GM10847 (cell line): ENCODE data around the gene LNPEP.

Experiments used
- POLR2A ChIP-seq: IDR thresholded peaks from 2 replicates; pipeline ENCODE4 v1.6.1; 2011; ENCODE audit not compliant: insufficient read length; ENCODE audit errors: extremely low read depth

Gene LNPEP

DNA sequence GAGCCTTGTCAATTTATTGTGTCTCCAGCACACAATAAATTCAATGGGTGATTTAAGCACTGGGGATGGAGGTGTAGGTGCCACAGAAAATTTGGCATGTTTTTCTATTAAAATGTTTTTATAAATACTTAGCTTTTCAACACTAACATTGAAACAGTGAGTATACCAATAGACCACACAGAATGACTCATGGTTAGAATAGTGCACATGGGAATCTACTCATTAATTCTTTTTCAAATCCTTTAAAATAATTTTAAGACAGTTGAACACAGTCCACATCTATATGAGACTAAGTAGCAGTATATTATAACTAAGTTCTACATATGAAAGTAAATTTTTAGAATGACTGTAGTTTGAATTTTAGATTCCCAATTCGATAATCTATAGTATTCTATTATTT is 67.1 kb downstream of the LNPEP start:
- TF ChIP-seq POLR2A, result no peak

DNA sequence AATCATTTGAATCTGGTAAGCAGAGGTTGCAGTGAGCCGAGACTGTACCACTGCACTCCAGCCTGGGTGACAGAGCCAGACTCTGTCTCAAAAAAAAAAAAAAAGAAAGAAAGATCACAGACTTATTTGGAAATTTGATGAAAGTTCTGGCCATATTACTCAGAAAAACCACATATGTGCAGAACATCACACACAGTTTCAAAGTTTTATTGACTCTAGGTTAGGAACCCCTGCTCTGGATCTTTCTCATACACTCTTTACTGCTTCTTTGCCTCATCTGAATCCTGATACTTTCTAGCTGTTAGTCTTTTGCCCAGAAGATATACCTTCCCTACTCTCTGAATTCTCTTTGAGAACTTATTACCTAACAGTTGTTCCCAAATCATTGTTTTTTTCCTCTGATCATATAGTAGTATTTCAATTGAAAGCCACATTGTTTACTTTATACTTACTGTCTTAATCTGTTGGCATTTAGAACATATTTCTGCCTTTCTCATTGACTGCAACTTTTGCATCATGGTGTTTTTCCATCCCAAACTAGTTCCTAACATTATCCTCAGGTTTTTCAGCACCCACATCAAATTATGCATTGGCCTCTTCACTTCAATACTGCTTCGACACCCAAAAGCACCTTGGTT is 68.7 kb downstream of the LNPEP start:
- no peak for TF ChIP-seq POLR2A

DNA sequence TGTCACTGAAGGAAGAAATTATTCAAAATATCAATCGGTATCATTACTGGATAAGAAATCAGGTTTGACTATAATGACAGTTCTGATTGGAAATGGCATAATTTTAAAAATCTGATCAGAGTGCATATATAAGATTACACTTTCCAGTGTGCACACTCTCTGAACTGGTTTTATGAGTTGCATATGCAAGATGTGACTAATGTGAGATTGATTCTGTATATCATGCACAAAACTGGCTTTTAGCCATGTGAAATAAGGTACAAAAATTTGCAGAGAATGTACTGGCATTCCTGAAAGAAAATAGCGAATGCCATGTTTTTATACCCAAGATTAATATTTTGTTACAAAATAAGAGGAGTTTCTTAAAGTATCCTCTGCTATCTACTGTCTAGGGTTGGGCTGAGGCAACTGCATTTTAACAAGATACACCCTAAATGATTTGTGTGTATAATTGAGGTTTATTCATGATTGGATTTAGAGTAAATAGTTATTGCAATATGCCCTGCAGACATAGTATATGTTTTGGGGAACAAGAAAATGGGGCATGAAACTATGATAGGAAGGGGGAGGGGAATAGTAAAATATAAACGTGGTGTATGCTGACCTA is 70.7 kb downstream of the LNPEP start:
- no peak for TF ChIP-seq POLR2A

DNA sequence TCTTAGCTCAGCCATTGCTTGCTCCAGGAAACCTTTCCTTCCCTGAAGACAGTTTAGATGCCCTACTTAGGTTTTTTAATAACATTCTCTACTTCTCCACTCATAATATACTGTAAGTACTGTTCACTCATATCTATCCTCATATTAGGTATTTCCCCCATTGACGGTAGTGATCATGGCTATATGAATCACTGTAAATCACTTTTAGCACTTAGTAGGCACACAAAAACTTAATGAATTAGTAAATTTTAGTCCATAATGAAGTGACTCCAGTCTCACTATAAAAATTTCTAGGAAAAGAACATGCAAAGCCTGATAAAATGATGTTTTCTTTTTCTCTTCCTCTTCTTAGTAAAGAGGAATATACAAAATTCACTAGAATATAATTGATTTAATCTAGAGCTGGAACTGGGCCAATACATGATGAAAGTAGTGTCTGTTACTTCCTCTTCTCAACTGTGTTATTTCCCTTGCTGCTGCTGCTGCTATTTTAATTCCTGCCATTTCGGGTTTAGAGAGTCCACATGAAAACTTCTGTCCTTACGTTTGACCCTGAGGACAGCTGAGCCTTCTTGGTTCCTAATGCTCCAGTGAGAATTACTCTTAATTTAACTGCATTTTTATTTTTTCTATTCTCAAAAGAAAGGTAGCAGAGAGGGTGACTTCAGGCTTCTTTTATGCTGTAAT is 73.5 kb downstream of the LNPEP start:
- TF ChIP-seq POLR2A, result no peak

DNA sequence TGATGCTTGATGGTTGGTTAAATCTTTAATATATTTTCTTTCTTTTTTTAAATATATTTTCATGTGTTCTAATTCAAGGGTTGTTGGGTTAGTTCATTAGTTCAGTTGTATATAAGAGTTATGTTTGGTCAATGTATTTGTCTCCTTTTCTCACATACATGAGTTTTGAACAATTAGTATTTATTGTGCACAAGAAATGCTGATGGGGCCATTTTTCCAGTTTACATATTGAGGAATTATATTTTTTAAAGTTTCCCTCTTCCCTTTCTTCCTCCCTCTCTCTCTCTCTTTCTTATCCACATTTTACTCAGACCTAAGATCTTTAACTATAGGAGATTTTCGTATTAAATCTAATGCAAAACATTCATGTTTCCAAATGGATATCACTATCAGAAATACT is 74.0 kb downstream of the LNPEP start:
- no peak for TF ChIP-seq POLR2A

DNA sequence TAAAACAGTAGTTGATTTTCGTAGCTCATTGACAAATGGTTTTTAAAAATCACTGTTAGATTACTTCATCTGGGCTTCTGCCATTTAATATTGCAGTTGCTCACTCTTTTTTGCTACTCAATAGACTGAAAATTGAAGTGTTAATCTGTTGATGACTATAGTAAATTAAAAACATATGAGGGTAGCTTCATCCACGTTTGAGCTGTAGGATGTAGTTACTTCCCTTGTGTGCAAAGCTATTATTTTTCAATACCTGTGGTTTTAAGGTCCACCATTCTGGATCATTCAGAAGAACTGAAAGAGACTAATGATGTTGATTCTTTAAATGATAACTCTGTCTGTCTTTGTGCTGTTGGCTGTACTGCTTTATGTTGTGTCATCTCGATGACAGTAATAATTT is 74.7 kb downstream of the LNPEP start:
- no peak for TF ChIP-seq POLR2A

DNA sequence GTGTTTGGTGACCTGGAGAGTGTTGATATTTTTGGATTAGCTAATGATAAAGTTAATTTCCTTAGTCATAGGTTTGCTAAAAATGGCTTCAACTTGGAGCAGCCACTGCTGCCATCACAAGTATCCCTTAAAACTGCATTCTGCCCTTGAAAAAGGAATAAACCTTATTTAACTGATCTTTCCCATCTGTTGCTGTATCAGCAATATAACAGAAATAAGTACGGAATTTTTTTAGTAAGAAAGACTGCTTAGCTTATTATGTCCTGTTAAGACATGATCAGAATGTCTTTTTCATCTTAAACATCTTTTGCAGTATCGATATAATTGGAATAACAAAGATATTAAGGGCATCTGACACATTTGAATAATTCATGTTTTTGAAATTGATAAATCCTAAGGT is 75.7 kb downstream of the LNPEP start:
- no peak for TF ChIP-seq POLR2A

DNA sequence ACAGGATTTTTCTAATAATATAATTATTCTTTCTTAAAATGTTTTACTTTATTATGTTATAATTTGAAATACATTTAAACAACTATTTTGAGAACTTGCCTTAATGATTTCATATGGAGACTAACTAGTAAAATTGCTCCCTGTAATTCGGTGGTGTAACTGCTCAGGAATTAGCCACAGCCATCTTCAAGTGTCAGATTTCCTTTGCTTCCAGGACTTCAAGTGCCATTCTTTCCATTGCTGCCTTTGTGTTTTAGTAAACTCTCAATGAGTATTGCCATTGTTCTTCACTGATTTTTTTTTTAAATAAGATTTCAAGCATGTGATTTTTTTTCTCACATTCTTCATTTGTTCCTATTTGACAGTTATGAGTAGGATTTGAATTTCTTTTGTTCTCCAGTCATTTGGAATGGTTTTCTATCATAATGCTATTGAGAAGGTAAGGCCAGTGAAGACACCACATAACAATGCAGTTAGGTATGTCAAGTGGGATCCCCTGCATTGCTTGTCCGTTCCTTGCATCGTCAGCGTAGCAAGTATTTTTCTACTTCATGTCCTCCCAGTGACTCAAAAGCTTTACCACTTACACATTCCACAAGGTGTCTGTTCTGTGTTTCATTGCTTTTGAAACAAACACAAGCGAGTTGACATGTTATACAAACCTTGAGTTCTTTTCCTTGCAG is 83.7 kb downstream of the LNPEP start:
- TF ChIP-seq POLR2A, result no peak

DNA sequence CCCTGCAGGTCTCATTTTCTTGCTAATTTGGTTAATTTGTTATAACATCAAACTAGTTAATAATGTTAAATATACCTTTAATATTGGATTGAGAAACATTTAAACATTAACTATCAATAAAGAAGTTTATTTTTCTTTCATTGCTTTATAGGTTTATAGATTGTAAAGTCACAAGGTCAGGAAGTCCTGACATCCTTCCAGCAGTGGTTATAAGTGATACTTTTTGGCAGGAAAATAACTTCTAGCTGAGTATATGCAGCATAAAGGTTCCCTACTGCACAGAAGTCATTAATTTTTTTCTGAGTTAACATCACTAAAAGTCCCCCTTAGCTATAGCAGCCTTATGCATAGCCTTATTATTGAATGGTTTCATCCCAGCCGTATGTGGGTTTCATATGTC is 85.5 kb downstream of the LNPEP start:
- TF ChIP-seq POLR2A, result no peak

DNA sequence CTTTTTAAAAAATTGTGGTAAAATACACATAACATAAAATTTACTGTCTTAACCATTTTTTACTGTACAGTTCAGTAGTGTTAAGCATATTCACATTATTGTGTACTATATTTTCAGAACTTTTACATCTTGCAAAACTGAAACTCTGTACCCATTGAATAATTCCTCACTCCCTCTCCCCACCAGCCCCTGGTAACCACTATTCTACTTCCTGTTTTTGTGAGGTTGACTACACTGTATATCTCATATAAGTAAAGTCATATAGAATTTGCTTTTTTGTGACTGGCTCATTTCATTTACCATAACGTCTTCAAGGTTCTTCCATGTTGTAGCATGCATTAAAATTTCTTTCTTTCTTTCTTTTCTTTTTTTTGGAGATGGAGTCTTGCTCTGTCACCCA is 87.0 kb downstream of the LNPEP start:
- TF ChIP-seq POLR2A, result no peak

DNA sequence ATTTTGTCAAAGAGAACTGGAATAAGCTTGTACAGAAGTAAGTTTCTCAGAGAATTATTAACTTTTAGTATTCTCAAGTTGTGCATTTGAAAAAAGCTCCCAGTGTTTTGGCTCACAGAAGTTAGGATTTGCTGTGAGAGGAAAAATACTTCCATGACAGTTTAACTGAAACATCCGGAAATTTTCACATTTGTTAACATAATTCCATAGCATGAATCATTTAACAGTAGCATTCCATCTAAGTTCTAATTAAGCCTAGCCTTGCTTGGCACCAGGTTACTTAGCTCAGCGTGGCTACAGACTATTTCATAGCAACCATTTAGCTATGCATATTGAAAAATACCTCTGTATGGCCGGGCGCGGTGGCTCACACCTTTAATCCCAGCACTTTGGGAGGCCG is 90.8 kb downstream of the LNPEP start:
- TF ChIP-seq POLR2A, result no peak

DNA sequence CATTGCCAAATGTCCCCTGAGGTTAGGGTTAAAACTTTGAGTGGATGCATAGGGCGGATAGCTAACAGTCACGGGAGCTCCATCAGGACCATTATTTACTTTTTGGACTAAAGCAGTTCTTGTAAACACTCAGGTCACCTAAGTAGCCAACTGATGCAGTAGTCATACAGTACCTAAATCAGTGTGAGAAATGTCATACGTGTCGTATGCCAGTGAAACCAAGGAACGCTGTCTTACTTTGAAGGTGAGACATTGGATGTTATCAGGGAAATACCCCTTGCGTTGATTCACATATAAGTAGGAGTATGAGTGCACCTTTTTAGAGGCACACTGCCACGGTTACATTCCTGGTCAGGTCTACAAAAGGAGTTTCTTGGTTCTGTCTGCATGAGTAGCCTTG is 101.9 kb downstream of the LNPEP start:
- TF ChIP-seq POLR2A, result no peak

DNA sequence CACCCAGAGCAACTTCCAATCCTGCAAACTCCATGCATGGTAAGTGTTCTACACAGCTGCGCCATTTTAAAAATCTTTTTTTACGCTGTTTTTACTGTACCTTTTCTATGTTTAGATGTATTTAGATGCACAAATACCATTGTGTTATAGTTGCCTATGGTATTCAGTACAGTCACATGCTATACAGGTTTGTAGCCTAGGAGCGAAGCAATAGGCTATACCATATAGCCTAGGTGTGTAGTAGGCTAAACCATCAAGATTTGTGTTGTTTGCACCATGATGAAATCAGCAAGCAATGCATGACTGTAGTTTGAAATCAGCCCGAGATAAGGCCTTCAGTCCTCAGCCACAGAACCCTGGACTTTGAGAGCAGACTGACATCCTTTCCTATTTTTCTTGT is 105.4 kb downstream of the LNPEP start:
- no peak for TF ChIP-seq POLR2A

DNA sequence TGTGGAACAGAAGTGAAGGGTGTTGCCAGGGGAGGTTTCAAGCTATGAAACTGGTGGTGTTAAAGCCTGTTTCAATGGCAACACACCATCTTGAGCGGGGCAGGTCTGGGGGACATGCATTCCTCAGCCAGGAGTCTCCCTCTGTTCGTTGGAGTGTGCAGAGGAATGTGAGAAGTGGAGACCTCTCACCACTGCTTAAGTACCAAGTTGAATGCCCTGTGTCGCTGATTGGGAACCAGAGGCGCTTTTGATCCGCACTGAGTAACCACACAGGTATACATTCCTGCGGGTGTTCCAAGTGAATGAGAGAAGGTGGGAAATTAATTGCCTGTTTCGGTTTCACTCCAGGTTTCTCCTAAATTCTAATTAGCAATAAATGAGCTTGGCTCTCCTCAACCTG is 107.1 kb downstream of the LNPEP start:
- TF ChIP-seq POLR2A, result no peak

DNA sequence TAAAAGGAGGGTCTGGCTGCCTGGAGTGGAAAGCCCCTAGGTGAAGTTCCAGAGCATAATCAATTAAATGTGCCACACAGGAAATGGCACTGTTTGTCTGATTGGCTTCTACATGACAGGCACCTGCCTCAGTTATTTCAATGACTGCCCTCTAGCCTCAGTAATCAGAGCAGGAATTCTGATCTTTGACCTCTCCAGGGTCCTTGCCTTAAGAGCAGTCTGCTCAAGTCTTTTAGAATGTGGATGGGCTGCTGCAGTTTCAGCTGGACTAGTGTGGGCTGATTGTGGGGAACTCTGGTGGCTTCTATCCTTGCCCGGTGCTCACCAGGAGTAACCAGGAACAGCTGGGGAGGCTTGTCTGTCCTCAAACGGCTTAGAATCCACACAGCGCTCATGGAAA is 107.6 kb downstream of the LNPEP start:
- TF ChIP-seq POLR2A, result no peak

DNA sequence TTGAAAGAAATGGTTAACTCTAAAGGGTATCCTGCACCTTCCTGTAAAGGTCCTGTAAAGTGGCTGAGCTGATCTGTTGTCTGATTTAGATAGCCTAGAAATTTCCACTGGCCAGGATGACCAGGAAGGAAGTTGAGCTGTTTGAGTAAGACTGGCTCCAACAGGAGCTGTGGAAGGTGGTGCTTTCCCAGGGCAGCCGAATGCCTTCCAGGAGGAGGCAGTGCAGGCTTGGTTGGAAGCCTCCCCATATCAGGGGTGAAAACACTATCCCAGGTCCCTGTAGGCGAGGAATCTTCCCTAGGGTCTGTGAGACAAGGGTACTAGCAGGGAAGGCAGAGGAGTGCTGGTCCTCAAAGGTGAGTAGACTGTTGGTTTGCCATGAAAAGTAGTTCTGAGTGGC is 108.2 kb downstream of the LNPEP start:
- TF ChIP-seq POLR2A, result no peak

DNA sequence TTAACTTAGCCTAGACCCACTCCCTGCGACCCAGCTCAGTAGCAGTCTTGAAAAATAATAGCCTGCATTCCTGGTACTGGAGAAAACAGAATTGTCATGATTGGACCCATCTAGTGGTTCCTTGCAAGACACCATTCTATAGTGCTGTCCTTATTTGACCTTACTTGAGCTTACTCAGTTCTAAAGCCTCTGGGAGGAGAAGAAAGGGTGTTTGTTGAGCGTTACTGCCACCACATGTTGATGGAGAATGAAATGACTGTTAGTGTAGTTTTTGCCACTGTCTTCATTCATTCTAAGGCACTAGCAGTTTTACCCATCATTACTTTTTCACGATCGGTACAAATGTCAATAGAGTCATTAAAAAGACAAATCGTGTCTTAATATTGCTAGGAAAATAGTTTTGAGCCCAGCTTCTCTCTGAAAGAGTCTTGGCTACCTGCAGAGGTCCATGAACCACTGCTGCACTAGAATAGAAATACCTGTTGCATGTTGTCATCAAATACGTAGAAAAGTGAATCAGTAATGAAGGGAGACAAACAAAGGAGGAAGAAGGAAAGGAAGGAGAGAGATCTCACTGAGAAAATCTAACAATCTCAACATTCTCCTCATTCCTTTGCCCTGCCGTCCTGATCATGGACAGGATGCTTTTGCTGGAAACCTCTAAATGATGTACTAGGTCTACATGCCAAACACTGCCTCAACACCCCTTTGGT is 110.5 kb downstream of the LNPEP start:
- no peak for TF ChIP-seq POLR2A
